ENCODE measurements around the gene HSPB6. TPM values are rescaled to one million over a fixed set of nuclear protein-coding genes. Genes with fewer than 3 reads are reported as not detected.

The HSPB6 gene
- polyA plus RNA-seq, 1 donor from 2014 or later, result not detected

DNA sequence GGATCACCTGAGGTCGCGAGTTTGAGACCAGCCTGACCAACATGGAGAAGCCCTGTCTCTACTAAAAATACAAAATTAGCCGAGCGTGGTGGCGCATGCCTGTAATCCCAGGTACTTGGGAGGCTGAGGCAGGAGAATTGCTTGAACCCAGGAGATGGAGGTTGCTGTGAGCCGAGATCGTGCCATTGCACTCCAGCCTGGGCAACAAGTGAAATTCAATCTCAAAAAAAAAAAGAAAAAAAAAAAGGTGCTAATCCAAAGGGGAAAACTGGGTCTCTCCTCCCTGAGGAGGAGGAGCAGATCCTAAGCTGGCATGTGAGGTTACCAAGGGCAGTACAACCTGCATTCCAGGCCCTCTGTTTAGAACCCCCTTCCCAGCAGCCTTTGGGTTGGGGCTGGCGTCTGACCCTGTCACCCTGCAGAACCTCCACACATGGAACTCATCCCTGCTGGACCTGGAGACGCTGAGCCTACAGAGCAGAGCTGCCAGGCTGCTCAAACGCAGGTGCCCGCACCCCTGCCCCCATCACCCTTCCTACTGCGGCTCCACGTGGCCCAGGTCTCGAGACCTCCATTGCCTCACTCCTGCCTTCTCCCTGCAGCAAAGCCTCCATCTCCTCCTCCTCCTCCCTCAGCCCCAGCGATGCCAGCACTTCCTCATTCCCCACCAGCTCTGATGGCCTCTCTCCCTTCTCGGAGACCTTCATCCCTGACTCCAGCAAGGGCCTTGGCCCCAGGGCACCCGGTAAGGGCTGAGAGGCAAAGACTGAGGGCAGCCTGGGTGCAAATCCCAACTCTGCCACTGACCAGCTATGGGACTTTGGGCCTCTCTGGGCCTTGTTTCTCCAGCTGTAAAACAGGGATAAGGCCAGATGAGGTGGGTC is 7.8 kb upstream of the HSPB6 start:
- no peak overlapping the region for H3K27ac Mint-ChIP-seq
- peaks cover 2% of the 10 kb centered on the region for H3K36me3 Mint-ChIP-seq
- H3K9me3 Mint-ChIP-seq, result no peaks in the 10 kb centered on the region
- no peak overlapping the region for H3K4me3 Mint-ChIP-seq
- H3K27me3 Mint-ChIP-seq, result no peaks in the 10 kb centered on the region
- peaks cover 0 to under 1% (median 0%) of the 10 kb centered on the region in 3 donors for H3K4me1 Mint-ChIP-seq

DNA sequence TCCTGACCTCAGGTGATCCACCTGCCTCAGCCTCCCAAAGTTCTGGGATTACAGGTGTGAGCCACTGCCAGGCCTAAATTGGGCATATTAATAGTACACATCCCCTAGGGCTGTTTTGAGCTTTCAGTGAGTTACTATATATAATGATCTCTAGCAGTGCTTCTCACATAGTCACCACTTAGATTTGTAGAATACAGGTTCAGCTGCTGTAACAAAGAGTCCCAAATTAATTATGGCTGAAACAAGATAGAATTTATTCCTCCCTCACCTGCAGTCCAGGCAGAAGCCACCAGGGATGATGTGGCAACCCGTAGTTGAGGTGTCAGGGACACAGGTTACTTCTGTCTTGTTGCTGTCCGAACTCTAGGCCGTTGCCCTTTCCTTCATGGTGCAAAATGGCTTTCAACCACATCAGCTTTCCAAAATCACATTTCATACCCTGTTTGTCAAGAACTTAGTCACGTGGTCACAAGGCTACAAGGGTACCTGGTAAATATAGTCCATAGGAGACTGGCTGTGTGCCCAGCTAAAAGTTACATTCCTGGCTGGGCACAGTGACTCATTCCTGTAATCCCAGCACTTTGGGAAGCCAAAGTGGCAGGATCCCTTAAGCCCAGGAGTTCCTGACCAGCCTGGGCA is 4.0 kb upstream of the HSPB6 start:
- Mint-ChIP-seq H3K27me3 (peaks cover 9% of the 10 kb centered on the region), H3K27ac (no peak overlapping the region), H3K4me1 (peaks cover 6 to 9% (median 9%) of the 10 kb centered on the region in 3 donors), H3K36me3 (no peaks in the 10 kb centered on the region), H3K4me3 (peak overlapping the region in 1 of 4 donors; percentile 45), H3K9me3 (peaks cover 0 to 2% (median 0%) of the 10 kb centered on the region in 3 donors)

DNA sequence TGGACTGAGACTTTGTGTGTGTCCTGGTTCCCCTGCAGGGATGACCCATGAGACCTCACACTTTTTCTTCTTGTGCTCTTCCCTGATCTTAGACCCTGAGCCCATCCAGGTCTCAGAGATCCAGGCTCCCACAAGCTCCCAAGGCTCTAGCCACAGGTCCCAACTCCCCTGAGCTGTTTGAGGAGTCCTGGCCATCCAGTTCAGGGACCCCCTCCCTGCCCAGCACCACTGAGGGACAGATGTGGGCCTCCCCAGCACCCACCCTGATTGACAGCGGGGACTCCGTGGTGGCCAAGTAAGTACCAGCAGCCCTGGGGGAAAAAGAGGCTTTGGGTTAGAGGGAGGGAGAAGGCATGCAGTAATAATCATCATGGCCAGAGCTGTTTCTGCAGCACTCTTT is 2.9 kb upstream of the HSPB6 start:
- no peaks in the 10 kb centered on the region for H3K36me3 Mint-ChIP-seq
- H3K27ac Mint-ChIP-seq, result no peak overlapping the region
- peaks cover 0 to 2% (median 0%) of the 10 kb centered on the region in 3 donors for H3K9me3 Mint-ChIP-seq
- peak overlapping the region in 1 of 4 donors; percentile 96 for H3K4me3 Mint-ChIP-seq
- H3K27me3 Mint-ChIP-seq, result peaks cover 12% of the 10 kb centered on the region
- peaks cover 6 to 10% (median 9%) of the 10 kb centered on the region in 3 donors for H3K4me1 Mint-ChIP-seq

DNA sequence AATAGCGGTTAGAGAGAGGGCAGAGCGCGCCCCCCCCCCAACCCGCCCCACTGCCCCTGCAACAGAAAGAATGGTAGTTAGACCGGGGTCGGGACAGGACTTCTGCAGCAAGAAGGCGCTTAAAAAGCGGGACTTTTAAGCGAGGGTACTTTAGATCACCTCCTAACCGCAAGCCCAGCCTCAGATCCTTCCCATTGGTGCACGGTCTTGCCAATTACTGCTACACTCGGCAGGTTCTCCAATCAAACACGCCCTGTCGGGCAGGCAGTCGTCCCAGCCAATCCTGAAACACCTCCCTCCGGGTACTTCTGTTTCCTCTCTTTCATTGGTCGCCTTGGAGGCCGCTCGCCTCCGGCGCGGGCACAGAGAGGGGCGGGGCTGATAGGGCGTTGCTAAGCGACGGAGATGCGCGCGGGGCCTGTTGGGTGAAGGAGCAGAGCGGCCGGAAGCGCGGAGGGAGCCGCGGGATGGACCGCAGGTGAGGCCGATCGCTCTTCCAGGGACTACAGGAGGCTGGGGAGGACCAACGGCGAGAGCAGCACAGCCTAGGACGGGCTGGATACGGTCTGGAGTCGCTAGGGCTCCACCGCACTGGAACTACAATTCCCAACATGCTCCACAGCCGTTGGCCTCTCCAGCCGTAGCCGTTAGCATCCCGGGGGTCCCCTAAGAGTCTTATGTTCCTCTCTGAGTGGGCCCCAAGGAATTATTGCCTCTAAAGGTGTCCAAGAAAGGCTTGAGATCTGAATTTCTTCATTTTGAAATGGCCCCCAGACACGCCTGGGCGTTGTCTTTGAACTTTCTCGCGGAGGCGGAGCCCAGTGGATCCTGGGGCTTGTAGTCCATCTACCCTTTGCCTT is 1.1 kb upstream of the HSPB6 start, which contains the start of gene PROSER3:
TSS of gene PROSER3 (plus strand) at position 428 of the 860 bp plus-strand sequence. CDS start at position 468, 40 bp downstream.
- peak within 1 kb of the TSS; percentile 91 to 100 (median 96) for H3K27ac Mint-ChIP-seq
- H3K36me3 Mint-ChIP-seq, result no peaks in the 10 kb centered on the region
- H3K4me3 Mint-ChIP-seq, result peak within 1 kb of the TSS; percentile 96 to 99 (median 97)

DNA sequence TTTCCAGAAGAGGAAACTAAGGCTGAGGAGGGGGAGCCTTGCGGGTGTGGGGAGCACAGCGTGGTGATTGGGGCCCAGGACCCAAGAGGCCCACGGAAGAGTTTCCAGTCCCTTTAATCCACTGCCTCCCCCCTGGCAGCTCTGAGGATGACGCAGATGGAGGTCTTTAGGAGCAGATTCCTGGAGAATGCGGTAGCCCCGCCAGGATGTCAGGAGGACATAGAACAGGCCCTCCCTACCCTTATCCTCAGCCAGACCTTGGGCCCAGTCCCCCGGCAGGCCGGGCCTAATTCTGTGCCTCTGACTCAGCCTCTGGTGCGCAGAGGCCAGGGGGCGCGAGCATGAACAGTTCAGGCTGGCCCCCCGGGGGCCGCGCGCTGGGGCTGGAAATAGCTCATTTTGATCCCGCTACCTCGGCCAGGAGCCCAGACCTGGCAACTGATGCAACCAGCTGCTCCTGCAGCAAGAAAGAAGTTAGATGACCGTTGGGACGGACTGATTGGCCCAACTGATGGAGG is 461 bp upstream of the HSPB6 start:
- Mint-ChIP-seq H3K27me3 (peaks cover 13% of the 10 kb centered on the region), H3K4me1 (peaks cover 6 to 10% (median 9%) of the 10 kb centered on the region in 3 donors), H3K36me3 (no peaks in the 10 kb centered on the region), H3K27ac (peak overlapping the region; percentile 91 to 100 (median 96)), H3K9me3 (peaks cover 0 to 2% (median 0%) of the 10 kb centered on the region in 3 donors), H3K4me3 (peak overlapping the region; percentile 96 to 99 (median 97))

More for the DNA sequence above, 1.1 kb upstream of the HSPB6 start, which contains the start of gene PROSER3:
- peaks cover 6 to 10% (median 9%) of the 10 kb centered on the region in 3 donors for H3K4me1 Mint-ChIP-seq
- H3K27me3 Mint-ChIP-seq, result peaks cover 13% of the 10 kb centered on the region
- H3K9me3 Mint-ChIP-seq, result peaks cover 0 to 2% (median 0%) of the 10 kb centered on the region in 3 donors

DNA sequence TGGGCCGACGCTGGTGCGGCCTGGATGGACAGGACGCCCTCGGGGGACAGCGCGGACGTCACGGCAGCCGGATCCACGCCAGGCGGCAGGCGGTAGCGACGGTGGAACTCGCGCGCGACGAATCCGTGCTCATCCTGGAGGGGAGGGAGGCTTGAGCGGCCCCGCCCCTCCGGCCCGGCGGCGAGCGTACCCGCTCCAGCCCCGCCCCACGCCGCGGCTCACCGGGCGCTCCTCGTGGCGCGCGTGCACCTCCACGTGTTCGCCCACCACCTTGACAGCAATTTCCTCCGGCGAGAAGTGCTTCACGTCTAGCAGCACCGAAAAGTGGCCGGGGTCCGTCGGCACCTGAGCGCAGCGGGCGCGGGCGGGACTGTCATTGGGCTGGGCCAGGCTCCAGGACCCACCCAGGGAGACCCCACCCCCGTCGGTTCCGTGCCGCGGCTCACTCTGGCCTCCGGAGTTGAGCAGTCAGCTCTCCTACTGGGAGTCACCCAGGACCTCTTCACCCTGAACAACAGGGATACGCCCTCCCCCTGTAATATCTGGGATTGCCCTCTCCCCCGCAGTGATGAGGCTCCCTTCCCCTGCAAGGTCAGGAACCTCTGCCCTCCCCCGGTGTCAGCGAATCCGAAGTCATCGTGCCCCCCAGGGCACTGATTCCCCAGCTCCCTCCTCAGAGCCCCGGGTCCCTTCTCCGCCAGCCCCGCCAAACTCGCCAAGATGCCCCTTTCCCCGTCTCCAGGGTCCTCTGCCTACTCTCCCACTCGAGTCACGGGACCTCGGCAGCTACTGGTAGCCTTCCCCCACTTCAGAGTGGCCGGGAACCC is 1.1 kb downstream of the HSPB6 start:
- no peaks in the 10 kb centered on the region for H3K36me3 Mint-ChIP-seq
- peaks cover 6 to 10% (median 9%) of the 10 kb centered on the region in 3 donors for H3K4me1 Mint-ChIP-seq
- H3K4me3 Mint-ChIP-seq, result peak overlapping the region; percentile 30 to 69 (median 55)
- peaks cover 13% of the 10 kb centered on the region for H3K27me3 Mint-ChIP-seq
- H3K27ac Mint-ChIP-seq, result peak overlapping the region in 2 of 3 donors; percentile 39 to 59
- peaks cover 0 to 2% (median 0%) of the 10 kb centered on the region in 3 donors for H3K9me3 Mint-ChIP-seq

DNA sequence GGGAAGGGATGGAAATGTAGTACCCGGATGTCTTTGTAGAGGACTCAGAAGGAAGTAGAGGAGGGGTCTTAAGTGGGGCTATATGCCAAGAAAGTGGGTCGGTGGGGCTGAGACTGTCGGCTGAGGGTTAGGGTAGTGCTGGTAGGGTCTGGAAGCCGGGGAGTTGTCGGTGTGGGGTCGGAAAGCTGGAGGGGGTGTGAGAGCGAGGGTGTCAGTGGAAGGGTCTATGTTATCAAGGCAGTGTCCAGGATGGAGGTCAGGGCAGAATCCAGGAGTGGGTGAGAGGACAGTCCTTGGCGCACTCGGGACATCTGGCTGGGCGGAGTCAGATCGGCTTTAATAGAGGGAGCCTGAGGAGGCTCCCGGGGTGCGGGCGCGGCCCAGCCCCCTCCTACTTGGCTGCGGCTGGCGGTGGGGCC is 1.7 kb downstream of the HSPB6 start:
- H3K27ac Mint-ChIP-seq, result no peak overlapping the region

DNA sequence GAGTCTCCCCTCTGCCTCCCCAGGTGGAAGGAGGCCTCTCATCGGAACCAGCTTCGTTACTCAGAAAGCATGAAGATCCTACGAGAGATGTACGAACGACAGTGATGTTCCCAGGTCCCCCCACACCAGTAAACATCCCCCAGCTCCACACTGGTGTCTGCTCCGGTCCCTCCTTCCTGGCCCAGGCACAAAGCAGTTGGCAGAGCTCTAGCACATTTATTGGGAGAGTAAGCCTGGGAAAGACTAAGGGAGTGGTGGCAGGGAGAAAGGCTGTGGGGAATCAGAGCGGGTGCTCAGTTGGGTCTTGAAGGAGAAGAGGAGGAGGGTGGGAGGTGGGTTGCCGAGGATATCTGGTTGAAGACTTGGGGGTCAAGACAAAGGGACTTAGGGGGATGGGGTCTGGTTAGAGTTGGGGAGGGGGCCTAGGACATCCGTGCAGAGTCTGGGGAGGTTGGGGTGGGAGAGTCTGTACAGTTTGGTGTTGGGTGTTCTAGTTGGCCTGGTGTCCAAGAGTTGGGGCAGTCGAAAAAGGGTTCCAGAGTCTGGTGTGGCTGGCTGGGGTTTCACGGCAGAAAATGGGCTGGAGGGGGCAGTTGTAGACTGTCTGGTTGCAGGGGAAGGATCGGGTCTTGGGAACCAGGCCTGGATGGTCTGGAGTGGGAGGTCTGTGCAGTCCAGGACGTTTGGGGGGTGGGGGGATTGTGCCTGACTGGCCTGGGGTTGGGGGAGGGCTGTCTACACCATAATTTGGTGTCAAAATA is 2.3 kb downstream of the HSPB6 start:
- peaks cover 0 to 2% (median 0%) of the 10 kb centered on the region in 3 donors for H3K9me3 Mint-ChIP-seq
- H3K4me1 Mint-ChIP-seq, result peaks cover 6 to 12% (median 12%) of the 10 kb centered on the region in 3 donors
- H3K27ac Mint-ChIP-seq, result no peak overlapping the region
- peak overlapping the region in 3 of 4 donors; percentile 44 to 78 (median 66) for H3K4me3 Mint-ChIP-seq
- H3K27me3 Mint-ChIP-seq, result peaks cover 13% of the 10 kb centered on the region
- H3K36me3 Mint-ChIP-seq, result no peaks in the 10 kb centered on the region

More for the DNA sequence above, 1.7 kb downstream of the HSPB6 start:
- peaks cover 13% of the 10 kb centered on the region for H3K27me3 Mint-ChIP-seq
- H3K9me3 Mint-ChIP-seq, result peaks cover 0 to 2% (median 0%) of the 10 kb centered on the region in 3 donors
- H3K4me1 Mint-ChIP-seq, result peaks cover 6 to 11% (median 10%) of the 10 kb centered on the region in 3 donors
- no peaks in the 10 kb centered on the region for H3K36me3 Mint-ChIP-seq
- H3K4me3 Mint-ChIP-seq, result peak overlapping the region in 2 of 4 donors; percentile 6 to 78

DNA sequence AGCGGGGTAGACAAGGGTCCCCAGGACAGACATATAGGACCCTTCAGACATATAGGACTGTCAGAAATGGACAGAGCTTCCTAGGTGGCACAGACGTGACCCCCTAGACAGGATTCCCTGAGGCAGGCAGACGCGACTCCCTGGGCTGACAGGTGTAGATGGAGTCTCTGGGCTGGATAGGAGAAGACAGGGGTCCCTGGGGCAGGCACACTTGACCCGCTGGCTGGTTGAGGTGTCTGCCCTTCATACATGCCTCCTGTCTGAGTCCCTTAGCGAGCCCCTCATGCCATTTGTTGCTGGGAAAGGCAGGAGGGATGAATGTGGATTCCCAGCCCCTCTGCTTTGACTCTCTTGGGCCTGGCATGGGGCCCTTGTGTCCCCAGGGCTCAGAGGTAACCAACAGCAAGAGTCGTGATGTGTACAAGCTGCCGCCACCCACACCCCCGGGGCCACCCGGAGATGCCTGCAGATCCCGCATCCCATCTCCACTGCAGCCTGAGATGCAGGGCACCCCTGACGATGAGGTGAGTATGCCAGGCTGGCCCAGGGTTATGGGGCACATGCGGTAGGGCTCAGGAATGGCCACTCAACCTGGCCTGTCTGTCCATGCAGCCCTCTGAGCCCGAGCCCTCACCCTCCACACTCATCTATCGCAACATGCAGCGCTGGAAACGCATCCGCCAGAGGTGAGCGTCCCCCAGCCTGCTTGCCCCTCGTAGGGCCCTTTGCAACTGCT is 3.0 kb downstream of the HSPB6 start:
- peak overlapping the region in 1 of 3 donors; percentile 21 for H3K27ac Mint-ChIP-seq
- peaks cover 6 to 14% (median 14%) of the 10 kb centered on the region in 3 donors for H3K4me1 Mint-ChIP-seq
- no peaks in the 10 kb centered on the region for H3K36me3 Mint-ChIP-seq
- peaks cover 0 to 2% (median 0%) of the 10 kb centered on the region in 3 donors for H3K9me3 Mint-ChIP-seq
- peaks cover 13% of the 10 kb centered on the region for H3K27me3 Mint-ChIP-seq
- H3K4me3 Mint-ChIP-seq, result peak overlapping the region in 1 of 4 donors; percentile 66

DNA sequence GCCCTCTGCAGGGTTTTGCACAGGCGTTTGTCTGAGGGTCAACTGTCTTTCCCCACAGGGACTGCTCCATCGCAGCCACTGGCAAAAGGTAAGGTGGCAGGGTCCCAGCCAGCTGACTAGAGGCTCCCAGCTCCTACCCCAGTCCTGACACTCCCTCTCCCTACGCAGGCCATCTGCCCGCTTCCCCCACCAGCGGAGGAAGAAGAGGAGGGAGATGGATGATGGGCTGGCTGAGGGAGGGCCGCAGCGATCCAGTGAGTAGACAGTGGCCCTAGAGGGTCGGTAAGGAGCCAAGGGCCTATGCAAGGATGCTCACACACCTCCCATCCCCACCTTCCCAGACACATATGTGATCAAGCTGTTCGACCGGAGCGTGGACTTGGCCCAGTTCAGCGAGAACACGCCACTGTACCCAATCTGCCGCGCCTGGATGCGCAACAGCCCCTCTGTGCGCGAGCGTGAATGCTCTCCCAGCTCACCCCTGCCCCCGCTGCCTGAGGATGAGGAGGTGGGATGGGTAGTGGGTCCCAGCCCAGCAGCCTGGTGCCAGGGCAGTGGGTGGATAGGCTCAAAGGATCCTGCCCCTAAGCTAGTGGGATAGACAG is 4.0 kb downstream of the HSPB6 start:
- Mint-ChIP-seq H3K36me3 (no peaks in the 10 kb centered on the region), H3K4me3 (peak overlapping the region in 1 of 4 donors; percentile 66), H3K9me3 (peaks cover 0 to 2% (median 0%) of the 10 kb centered on the region in 3 donors), H3K27ac (no peak overlapping the region), H3K27me3 (peaks cover 12% of the 10 kb centered on the region), H3K4me1 (peaks cover 9 to 20% (median 18%) of the 10 kb centered on the region in 3 donors)

DNA sequence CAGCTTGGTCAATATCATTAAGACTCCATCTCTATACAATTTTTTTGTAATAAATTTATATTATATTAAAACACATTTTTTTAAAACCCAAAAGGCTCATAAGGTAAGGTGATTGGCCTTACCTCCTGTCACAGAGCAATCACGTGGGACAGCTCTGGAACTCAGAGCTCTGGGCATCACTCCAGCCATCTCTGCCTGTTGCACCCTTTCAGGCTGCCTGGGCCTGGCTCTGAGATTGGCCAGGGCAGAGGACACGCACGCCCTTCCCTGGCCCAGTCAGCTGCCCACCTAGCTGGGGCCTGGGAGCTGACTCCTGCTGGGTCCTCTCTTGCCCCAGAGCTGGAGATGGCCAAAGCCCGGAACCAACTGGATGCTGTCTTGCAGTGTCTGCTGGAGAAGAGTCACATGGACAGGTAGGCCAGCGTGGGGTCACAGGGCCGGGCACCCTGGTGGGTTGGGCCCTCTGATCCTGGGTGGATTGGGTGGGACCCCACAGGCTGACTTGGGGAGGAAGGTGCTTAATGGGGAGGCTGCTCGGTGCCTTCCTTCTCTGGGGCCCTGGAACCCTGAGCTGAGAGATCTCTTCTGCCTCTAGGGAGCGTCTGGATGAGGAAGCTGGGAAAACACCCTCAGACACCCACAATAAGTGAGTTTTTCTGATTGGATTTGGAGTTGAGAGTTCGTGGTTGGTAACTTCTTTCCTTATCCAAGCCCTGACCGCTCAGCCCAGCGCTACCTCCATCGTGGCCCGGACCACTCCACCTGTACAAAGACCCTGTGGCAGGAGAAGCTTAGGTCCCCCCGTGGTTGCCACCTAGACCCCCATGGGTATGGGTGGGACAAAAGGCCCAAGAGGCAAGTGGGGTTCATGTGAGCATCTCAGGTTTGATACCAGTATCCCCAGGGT is 4.7 kb downstream of the HSPB6 start:
- Mint-ChIP-seq H3K27ac (no peak overlapping the region), H3K27me3 (peaks cover 10% of the 10 kb centered on the region), H3K4me3 (no peak overlapping the region), H3K36me3 (no peaks in the 10 kb centered on the region), H3K9me3 (peaks cover 0 to 2% (median 0%) of the 10 kb centered on the region in 3 donors), H3K4me1 (peaks cover 7 to 21% (median 16%) of the 10 kb centered on the region in 3 donors)

Data from IgD-negative memory B cell (primary cell).